T-helper 9 cell (primary cell): ENCODE measurements around the gene PTPRF.

Experiments
- DNase-seq: peaks from one replicate; pipeline ENCODE4 v3.0.0-alpha.2; 2020

The PTPRF gene

DNA sequence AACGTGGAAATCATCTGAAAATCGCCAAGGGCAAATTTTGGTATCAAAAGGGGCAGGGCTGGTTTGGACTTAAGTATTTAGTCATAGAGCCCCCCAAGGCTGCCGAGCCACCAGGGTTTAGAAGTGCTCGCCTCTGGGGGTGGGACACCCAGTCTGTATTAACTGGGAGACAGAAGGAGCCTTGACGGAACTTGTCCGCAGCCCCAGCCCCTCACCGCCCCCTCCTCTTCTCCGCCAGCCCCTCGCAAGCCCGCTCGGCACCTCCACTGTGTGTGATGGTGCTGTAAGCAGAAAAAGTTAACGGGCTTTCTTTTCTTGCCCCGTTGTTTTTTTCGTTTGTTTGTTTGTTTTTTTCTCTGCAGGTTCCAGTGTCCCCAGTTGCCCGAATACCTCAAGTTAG lies 81.7 kb downstream of the PTPRF start:
- no peak for DNase-seq

DNA sequence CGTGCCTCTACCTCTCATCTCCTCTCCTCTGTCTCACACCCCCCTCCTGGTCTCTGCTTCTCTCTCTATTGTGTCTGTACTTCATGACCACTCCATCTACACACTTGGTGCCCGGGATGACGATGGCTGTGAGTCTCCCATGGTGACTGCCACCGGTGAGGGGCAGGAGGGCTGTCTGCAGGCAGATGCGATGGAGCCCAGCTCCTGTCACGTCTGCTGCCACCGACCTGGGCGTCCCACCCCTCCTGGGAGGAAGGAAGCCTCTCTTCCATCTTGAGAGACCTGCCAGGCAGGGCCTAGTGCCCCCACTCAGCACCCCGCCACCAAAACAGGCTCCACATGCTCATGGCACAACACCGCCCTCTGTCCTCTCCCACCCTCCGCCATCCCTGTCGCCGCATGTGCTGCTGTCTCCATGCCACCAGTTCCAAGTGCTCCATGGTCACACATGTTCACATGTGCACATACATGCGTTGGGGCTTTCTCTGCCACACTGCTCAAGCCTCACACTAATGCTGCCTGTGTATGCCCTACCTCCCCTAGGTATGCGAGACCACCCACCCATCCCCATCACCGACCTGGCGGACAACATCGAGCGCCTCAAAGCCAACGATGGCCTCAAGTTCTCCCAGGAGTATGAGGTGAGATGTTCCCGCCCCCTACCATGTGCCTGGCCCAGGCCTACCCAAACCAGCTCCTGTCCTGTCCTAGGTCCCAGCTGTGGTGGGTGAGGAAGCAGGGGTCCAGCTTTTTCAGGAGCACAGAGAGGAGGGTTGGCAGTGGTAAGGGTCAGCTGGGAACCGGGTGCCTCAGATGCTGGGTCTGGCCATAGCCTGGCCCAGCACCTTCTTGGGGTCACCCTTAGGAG lies 82.6 kb downstream of the PTPRF start:
- DNase-seq, result no peak

DNA sequence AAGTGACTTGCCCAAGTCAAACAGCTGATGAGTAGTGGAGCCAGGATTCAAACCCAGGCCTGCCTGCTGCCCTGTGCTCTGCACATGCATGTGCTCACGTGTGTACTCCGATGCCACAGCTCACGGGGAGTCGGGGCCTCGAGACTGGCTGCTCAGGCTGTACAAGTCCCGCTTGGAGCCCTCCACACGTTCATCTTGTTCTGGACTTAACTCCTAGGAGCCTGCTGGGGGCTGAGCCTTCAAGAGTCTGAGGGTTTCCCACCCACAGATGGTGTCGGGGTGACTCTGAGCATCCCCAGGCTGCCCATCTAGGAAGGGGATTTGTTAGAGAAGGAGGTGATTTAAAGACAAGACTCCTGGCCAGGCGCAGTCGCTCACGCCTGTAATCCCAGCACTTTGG lies 83.5 kb downstream of the PTPRF start:
- no peak for DNase-seq

DNA sequence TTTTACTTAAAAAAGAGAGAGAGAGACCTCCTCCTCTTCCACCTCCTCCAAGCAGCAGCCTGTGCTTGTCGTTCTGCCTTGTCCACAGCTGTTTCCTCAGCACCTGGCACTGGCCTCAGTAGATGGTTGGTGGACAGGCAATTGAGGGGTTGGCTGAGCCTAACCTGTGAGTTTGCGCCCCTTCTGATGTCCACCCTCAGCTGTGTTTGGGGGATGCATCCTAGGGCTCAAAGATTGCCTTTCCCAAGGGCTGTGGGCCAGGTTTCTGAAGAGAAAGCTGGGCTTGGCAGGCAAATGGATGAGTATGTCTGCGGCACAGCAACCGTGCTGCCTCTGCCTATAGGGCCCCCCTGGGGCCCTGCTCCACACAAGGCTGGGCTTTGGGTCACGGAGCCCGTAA lies 84.2 kb downstream of the PTPRF start:
- DNase-seq, result no peak

DNA sequence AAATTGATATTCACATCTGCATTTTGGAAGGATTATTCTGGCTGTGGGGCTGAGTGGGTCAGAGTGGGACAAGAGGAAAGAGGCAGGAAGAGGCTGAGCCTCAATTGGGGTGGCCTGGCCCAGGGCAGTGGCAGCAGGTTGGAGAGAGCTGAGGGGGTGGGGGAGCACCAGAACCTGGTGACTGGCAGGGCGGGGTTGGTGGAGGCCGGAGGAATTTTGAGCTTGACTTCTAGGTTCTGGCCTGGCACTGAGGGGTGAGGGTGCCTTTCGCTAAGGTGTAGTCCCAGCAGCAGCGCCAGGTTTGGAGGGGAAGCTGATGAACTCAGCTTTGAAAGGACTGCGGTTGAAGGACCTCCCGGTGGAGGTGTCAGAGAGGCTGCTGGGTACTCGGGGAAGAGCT lies 85.7 kb downstream of the PTPRF start:
- no peak for DNase-seq

DNA sequence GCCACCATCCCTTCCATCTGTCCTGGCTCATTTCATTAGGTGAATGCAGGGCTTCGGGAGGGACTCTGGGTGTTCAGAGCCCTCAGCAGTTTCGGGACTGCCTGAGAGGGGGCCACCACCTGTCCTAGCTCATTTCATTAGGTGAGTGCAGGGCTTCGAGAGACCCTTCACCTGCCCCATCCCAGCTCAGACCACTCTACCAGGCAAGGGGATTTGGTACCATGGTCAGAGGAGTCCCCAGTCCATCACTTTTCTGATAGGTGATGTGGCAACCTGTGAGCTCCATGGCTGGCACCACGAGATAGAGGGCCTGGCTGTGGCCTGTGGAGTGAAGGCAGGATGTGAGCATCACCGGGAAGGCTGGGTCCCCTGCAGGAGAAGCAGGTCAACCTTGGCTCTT lies 86.3 kb downstream of the PTPRF start:
- no peak for DNase-seq

DNA sequence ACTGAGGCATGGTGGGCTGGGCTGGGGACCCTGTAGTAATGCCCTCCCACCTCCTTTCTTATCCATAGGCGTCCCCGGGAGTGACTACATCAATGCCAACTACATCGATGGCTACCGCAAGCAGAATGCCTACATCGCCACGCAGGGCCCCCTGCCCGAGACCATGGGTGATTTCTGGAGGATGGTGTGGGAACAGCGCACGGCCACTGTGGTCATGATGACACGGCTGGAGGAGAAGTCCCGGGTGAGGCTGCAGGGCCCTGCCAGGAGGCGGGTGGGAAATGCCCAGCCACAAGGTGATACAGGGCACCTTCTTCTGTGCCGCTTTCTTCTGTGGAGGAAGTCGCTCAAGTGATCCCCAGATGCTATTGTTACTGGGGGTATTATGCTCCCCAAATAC lies 87.0 kb downstream of the PTPRF start:
- DNase-seq, result no peak

DNA sequence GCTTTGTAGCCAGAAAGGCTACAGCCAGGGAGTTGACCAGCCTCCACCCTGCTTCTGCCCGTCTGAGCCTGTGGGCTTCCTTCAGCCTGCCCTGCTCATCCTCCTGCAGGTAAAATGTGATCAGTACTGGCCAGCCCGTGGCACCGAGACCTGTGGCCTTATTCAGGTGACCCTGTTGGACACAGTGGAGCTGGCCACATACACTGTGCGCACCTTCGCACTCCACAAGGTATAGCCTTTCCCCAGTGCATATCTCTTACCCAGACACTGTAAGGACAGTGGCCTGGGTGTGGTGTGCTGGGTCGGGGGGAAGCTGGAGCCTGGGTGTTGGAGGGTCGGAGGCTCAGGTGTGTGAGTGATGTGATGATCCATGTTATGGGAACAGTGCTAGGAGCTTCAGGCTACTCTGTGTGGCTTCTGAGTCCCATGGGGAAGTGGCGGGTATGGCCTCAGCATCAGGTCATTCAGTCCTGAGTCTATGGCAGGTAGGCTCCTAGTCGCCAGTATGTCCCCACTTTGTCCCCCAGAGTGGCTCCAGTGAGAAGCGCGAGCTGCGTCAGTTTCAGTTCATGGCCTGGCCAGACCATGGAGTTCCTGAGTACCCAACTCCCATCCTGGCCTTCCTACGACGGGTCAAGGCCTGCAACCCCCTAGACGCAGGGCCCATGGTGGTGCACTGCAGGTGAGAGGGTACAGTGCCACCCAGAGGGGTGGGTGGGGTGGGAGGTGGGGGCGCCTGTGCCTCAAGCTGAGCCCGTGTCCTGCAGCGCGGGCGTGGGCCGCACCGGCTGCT lies 88.0 kb downstream of the PTPRF start:
- DNase-seq, result no peak

DNA sequence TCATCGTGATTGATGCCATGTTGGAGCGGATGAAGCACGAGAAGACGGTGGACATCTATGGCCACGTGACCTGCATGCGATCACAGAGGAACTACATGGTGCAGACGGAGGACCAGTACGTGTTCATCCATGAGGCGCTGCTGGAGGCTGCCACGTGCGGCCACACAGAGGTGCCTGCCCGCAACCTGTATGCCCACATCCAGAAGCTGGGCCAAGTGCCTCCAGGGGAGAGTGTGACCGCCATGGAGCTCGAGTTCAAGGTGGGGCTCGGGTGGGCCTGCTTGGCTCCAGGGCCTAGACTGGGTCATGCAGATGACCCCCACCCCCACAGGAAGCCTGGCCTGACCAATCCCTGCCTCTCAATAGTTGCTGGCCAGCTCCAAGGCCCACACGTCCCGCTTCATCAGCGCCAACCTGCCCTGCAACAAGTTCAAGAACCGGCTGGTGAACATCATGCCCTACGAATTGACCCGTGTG lies 88.7 kb downstream of the PTPRF start:
- no peak for DNase-seq

DNA sequence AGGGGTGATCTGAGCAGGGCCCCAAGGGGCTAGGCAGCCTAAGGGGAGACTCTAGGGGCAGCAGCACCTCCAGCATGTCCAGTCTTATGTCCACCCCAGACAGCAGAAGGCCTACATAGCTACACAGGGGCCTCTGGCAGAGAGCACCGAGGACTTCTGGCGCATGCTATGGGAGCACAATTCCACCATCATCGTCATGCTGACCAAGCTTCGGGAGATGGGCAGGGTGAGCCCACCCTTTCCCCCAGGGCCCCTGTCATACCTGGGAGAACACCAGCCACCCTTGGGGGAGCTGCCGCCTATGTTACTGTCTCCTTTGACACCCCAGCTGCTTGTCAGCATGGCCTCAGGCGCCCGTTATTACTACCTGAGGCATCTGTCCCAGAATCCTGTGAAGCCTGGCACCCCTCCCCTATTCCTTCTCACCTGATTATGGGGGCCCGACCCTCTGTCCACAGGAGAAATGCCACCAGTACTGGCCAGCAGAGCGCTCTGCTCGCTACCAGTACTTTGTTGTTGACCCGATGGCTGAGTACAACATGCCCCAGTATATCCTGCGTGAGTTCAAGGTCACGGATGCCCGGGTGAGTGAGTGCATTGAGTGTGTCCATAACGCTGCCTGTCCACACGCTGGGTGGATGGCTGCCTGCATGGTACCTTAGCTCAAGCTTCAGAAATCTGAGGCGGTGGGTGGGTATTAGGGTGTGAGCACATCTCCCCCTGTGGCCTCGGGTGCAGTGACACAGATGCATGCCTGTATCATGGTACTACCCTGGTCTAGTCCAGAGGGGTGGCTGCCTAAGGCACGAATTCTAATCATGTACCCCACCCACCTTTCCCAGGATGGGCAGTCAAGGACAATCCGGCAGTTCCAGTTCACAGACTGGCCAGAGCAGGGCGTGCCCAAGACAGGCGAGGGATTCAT lies 89.6 kb downstream of the PTPRF start:
- no peak for DNase-seq

DNA sequence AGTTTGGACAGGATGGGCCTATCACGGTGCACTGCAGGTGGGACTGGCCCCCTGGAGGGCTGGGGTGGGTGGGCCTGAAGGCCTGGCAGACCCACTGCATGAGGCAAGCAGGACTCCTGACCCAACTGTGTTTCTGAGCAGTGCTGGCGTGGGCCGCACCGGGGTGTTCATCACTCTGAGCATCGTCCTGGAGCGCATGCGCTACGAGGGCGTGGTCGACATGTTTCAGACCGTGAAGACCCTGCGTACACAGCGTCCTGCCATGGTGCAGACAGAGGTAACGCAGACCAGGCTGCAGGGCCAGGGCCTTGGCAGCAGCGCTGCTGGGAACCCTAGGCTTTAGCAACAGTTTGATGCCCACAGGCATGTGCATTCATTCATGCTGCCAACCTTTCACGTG lies 90.3 kb downstream of the PTPRF start:
- DNase-seq, result no peak

DNA sequence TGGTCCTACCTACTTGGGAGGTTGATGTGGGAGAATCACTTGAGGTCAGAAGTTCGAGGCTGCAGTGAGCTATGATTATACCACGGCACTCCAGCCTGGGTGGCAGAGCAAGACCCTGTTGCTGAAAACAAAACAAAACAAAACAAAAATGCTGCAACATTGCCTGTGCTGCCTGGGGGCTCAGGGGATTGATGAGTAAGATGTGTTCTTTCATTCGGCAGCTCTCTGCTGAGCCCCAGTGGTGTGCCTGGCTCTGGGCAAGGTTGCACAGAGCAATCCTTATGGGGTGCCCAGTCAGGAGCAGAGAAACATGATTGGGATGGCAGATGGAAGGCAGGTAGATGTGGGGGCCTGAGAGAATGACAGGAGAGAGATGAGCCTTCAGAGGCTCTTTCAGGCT lies 90.7 kb downstream of the PTPRF start:
- DNase-seq, result no peak

DNA sequence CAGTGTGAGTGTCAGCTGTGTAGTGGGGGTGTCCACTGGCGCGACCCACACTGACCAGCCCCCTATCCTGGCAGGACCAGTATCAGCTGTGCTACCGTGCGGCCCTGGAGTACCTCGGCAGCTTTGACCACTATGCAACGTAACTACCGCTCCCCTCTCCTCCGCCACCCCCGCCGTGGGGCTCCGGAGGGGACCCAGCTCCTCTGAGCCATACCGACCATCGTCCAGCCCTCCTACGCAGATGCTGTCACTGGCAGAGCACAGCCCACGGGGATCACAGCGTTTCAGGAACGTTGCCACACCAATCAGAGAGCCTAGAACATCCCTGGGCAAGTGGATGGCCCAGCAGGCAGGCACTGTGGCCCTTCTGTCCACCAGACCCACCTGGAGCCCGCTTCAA lies 91.2 kb downstream of the PTPRF start:
- no peak for DNase-seq

DNA sequence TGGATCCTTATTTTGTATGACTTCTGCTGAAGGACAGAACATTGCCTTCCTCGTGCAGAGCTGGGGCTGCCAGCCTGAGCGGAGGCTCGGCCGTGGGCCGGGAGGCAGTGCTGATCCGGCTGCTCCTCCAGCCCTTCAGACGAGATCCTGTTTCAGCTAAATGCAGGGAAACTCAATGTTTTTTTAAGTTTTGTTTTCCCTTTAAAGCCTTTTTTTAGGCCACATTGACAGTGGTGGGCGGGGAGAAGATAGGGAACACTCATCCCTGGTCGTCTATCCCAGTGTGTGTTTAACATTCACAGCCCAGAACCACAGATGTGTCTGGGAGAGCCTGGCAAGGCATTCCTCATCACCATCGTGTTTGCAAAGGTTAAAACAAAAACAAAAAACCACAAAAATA lies 91.8 kb downstream of the PTPRF start:
- no peak for DNase-seq

DNA sequence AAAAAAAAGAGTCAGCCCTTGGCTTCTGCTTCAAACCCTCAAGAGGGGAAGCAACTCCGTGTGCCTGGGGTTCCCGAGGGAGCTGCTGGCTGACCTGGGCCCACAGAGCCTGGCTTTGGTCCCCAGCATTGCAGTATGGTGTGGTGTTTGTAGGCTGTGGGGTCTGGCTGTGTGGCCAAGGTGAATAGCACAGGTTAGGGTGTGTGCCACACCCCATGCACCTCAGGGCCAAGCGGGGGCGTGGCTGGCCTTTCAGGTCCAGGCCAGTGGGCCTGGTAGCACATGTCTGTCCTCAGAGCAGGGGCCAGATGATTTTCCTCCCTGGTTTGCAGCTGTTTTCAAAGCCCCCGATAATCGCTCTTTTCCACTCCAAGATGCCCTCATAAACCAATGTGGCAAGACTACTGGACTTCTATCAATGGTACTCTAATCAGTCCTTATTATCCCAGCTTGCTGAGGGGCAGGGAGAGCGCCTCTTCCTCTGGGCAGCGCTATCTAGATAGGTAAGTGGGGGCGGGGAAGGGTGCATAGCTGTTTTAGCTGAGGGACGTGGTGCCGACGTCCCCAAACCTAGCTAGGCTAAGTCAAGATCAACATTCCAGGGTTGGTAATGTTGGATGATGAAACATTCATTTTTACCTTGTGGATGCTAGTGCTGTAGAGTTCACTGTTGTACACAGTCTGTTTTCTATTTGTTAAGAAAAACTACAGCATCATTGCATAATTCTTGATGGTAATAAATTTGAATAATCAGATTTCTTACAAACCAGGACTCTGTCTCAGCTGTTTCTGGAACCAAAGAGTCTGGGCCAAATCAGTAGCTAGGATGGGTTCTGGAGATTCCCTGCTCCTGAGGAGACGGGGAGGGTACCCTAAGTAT lies 92.5 kb downstream of the PTPRF start:
- no peak for DNase-seq

DNA sequence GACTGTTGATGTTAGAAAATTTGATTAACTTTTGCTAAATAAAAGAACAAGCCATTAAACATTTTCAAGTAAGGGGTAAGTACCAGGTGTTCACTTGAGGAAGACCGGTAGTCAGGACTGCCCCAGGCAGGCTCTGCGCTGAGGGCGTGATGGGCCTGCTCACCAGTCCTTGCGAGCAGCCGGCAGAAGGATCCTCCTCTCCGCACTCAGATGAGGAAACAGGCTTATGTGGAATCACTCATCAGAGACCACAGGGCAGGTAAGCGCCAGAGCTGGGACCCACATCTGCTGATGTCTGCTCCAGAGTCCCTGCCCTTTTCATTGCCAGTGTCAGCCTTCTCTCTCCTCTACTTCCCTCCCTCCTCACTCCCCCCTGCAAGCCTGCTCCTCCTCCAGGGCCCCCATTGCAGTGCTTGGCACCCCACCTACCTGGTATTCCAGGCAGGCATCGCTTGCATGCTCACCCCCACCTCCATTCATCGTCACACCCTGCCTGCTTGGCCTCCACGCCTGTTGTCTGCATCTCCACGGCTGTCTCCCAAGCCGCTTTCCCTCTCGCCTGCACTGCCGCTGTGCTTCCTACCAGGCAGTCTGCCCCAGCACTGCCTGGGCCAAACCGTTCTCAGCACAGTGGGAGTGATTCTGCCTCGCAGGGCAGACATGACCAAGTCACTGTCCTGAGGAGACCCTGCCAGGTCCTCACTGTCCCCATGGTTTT lies 94.5 kb downstream of the PTPRF start:
- no peak for DNase-seq

DNA sequence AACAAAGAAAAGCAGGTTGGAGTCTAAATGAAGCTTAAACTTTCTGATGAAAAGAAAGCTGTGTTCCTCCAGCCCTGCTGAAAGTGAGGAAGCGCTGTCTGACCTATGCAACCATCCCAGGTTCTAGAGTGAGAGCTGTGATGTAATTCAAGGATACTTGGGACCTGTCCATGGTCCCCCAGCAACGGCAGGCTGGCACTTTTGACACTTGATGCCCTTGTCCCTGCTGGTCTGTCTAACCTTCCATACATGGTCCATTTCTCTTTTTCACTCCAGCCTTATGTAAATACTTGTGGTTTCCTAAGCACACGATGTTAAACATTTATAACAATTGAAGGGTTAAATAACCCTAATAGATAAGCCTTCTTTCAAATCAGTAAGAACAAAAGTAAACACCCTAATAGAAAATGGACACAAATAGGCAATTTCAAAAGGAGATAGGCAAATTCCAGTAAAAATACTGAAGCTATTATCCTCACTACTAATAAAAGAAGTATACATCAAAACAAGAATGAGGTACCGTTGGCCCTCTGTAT lies 101.5 kb downstream of the PTPRF start:
- DNase-seq, result no peak

DNA sequence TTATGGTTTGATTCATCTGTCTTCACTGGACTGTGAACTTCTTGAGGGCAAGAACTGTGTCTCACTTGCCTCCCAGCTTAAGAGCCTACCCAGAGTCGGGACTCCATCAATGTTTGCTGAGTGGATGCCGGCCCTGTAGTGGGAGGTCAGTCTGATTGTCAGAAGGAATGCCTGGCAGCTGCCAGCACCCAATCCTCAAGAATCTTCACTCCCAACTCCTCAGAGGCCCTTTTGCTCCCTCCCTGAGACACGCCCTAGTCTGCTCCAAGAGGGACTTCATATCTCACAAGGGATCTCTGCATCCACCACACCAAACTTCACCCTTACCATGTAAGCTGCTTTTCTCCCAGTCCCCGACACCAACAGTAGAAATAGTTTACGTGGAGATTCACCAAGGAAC lies 104.0 kb downstream of the PTPRF start:
- no peak for DNase-seq

DNA sequence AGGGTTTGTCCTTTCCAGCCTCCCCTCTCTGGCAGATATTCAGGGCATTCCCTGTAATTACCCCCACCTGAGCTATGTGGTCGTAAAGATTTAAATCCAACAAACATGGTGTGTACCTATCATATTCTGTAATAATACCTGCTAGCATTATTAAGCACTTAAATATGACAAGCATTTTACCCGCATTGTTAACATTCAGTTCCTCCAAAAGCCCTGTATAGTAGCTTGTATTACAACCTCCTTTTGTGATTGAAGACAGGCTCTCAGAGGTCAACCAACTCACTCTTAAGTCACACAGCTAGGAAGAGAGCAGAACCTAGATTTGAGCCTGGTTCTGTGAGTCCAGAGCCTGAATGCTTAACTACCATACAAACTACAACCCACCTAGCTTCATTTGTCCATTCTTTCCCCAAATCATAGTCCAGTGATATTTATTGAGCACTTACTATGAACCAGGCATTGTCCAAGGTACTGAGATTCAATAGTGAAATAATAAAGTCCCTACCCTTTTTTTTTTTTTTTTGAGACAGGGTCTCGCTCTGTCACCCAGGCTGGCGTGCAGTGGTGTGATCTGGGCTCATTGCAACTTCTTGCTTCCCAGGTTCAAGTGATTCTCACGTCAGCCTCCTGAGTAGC lies 105.4 kb downstream of the PTPRF start:
- no peak for DNase-seq

DNA sequence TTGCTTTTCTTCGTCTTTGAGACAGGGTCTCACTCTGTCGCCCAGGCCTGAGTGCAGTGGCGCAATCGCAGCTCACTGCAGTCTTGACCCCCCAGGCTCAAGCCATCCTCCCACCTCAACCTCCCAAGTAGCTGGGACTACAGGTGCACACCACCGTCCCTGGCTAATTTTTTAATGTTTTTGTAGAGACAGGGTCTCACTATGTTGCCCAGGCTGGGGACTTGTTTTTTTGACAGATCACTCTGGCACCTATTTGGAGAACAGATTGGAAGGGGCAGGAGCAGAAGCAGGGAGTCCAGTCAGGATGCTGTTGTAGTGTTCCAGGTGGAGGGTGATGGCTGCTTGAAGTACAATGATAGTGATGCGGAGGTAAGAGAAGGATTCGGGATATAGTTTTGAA lies 106.6 kb downstream of the PTPRF start:
- no peak for DNase-seq
